Measurements from ENCODE around the gene LMLN. TPM values are rescaled to one million over a fixed set of nuclear protein-coding genes. Genes with fewer than 3 reads are reported as not detected.

Gene LMLN
- total RNA-seq, 2 donors from 2014 or later: 10.0 to 10.5 TPM

GRCh38 chr3:198043119-198043518, 83.1 kb downstream of the LMLN start:
- Mint-ChIP-seq H3K4me1 (no peaks in the 10 kb centered on the region), H3K9me3 (no peaks in the 10 kb centered on the region), H3K27ac (no peak overlapping the region), H3K4me3 (no peak overlapping the region), H3K27me3 (ENCODE audit: insufficient read depth) (no peaks in the 10 kb centered on the region), H3K36me3 (ENCODE audit: low read depth) (peaks cover 12% of the 10 kb centered on the region)
- H3K9me3 ChIP-seq (ENCODE audit: control insufficient read depth, low read length): no peaks in the 10 kb centered on the region
- WGBS, 2 experiments (ENCODE audit: insufficient coverage in 1 of 2, insufficient read length in 1 of 2): 89 to 91% methylated on average over 9 of the region's 9 CpGs
- TF ChIP-seq CTCF (conservative IDR thresholded peaks at IDR 0.05): no peak
- no peaks in the 10 kb centered on the region for H3K36me3 ChIP-seq (ENCODE audit: control insufficient read depth, insufficient read depth, low read length)
- no peak overlapping the region for H3K4me3 ChIP-seq (ENCODE audit: low read length)
- H3K27me3 ChIP-seq (ENCODE audit: control insufficient read depth, insufficient read depth, low read length, poor library complexity, severe bottlenecking): no peaks in the 10 kb centered on the region
- no peak overlapping the region for H3K9ac ChIP-seq (ENCODE audit: extremely low read depth, low read length, poor library complexity, severe bottlenecking)
- DNase-seq: no peak
- H3K4me1 ChIP-seq (ENCODE audit: control insufficient read depth, insufficient read depth, low read length): no peaks in the 10 kb centered on the region
- no peak overlapping the region for H3K27ac ChIP-seq (ENCODE audit: low read depth, low read length)

- WGBS, 2 experiments (ENCODE audit: insufficient coverage in 1 of 2, insufficient read length in 1 of 2): 90 to 95% methylated on average over 6 to 8 of the region's 8 CpGs
These were observed 86.3 kb downstream of the LMLN start for GRCh38 chr3:198046120-198046857.

GRCh38 chr3:198048445-198048844, 88.4 kb downstream of the LMLN start:
- H3K27me3 Mint-ChIP-seq (ENCODE audit: insufficient read depth): no peaks in the 10 kb centered on the region
- Histone ChIP-seq H3K36me3 (ENCODE audit: control insufficient read depth, insufficient read depth, low read length) (no peaks in the 10 kb centered on the region), H3K27me3 (ENCODE audit: control insufficient read depth, insufficient read depth, low read length, poor library complexity, severe bottlenecking) (no peaks in the 10 kb centered on the region), H3K4me3 (ENCODE audit: low read length) (no peak overlapping the region), H3K9me3 (ENCODE audit: control insufficient read depth, low read length) (peaks cover 19% of the 10 kb centered on the region), H3K27ac (ENCODE audit: low read depth, low read length) (no peak overlapping the region), H3K4me1 (ENCODE audit: control insufficient read depth, insufficient read depth, low read length) (no peaks in the 10 kb centered on the region), H3K9ac (ENCODE audit: extremely low read depth, low read length, poor library complexity, severe bottlenecking) (no peak overlapping the region)
- no peak overlapping the region for H3K4me3 Mint-ChIP-seq
- no peak for TF ChIP-seq CTCF (conservative IDR thresholded peaks at IDR 0.05)
- no peaks in the 10 kb centered on the region for H3K36me3 Mint-ChIP-seq (ENCODE audit: low read depth)
- no peaks in the 10 kb centered on the region for H3K4me1 Mint-ChIP-seq
- no peak overlapping the region for H3K27ac Mint-ChIP-seq
- DNase-seq: no peak
- H3K9me3 Mint-ChIP-seq: peaks cover 16% of the 10 kb centered on the region

More at GRCh38 chr3:198046120-198046857, 86.3 kb downstream of the LMLN start:
- no peak overlapping the region for H3K4me3 Mint-ChIP-seq
- no peak overlapping the region for H3K27ac Mint-ChIP-seq
- Histone ChIP-seq H3K4me3 (ENCODE audit: low read length) (no peak overlapping the region), H3K9me3 (ENCODE audit: control insufficient read depth, low read length) (peaks cover 6% of the 10 kb centered on the region), H3K4me1 (ENCODE audit: control insufficient read depth, insufficient read depth, low read length) (no peaks in the 10 kb centered on the region), H3K36me3 (ENCODE audit: control insufficient read depth, insufficient read depth, low read length) (no peaks in the 10 kb centered on the region), H3K27ac (ENCODE audit: low read depth, low read length) (no peak overlapping the region), H3K27me3 (ENCODE audit: control insufficient read depth, insufficient read depth, low read length, poor library complexity, severe bottlenecking) (no peaks in the 10 kb centered on the region), H3K9ac (ENCODE audit: extremely low read depth, low read length, poor library complexity, severe bottlenecking) (no peak overlapping the region)
- peak; percentile 43 for TF ChIP-seq CTCF (conservative IDR thresholded peaks at IDR 0.05)
- H3K4me1 Mint-ChIP-seq: no peaks in the 10 kb centered on the region
- peaks cover 6% of the 10 kb centered on the region for H3K9me3 Mint-ChIP-seq
- DNase-seq: no peak
- H3K27me3 Mint-ChIP-seq (ENCODE audit: insufficient read depth): no peaks in the 10 kb centered on the region
- no peaks in the 10 kb centered on the region for H3K36me3 Mint-ChIP-seq (ENCODE audit: low read depth)

All from endodermal cell (in vitro differentiated cells).